Loucy (cell line): ENCODE data around the gene GOLGA8J.

Experiments used
- CTCF ChIP-seq: fragments of 200-600 bp; sonication (generic); conservative IDR thresholded peaks from 2 replicates; pipeline ENCODE4 v1.5.1; 2014; ENCODE audit warnings: mild to moderate bottlenecking, antibody characterized with exemption, low read length
- EZH2phosphoT487 ChIP-seq: fragments of 200-600 bp; IDR thresholded peaks from 2 replicates; pipeline ENCODE4 v1.6.1; 2018; ENCODE audit warnings: antibody characterized with exemption, mild to moderate bottlenecking, moderate library complexity, borderline replicate concordance

GRCh38 chr15:30063835-30064546 lies 18.8 kb upstream of the GOLGA8J start:
- TF ChIP-seq EZH2phosphoT487 = no peak
- no peak for TF ChIP-seq CTCF
